HEK293T (cell line): ENCODE measurements around the gene KRTAP5-9.

Experiments used
- ARNT ChIP-seq: fragments of 450-650 bp; IDR thresholded peaks from 2 replicates; pipeline ENCODE4 v1.6.1; 2017; ENCODE audit warnings: mild to moderate bottlenecking
- LEF1 ChIP-seq: fragments of 450-650 bp; IDR thresholded peaks from 2 replicates; pipeline ENCODE4 v1.6.1; 2017; ENCODE audit warnings: mild to moderate bottlenecking, borderline replicate concordance
- PKNOX1 ChIP-seq: fragments of 450-650 bp; IDR thresholded peaks from 2 replicates; pipeline ENCODE4 v1.6.1; 2016
- SP1 ChIP-seq: fragments of 450-650 bp; IDR thresholded peaks from 2 replicates; pipeline ENCODE4 v1.6.1; 2017
- TARDBP ChIP-seq: fragments of 450-650 bp; IDR thresholded peaks from 2 replicates; pipeline ENCODE4 v1.6.1; 2016

GRCh38 chr11:71564430-71564829 is 16.2 kb downstream of the KRTAP5-9 start:
- TF ChIP-seq PKNOX1 (no peak), TARDBP (no peak), SP1 (no peak), LEF1 (no peak), ARNT (no peak)
